Gastroesophageal sphincter (tissue), 3 donors: ENCODE measurements around the gene WNT3A.

Source experiments
- CTCF ChIP-seq, 4 experiments: fragments of 200-600 bp in 2 of 4; fragments of 450-650 bp in 2 of 4; sonication (generic) in 1 of 4; IDR thresholded peaks; one replicate each; pipeline ENCODE4 v1.5.1; 2017 to 2019; ENCODE audit warnings: antibody characterized with exemption in 4 of 4, mild to moderate bottlenecking in 2 of 4, moderate library complexity in 2 of 4
- EP300 ChIP-seq: sonication (generic); formaldehyde crosslinking; IDR thresholded peaks from one replicate; pipeline ENCODE4 v1.6.1; 2017; ENCODE audit warnings: antibody characterized with exemption, mild to moderate bottlenecking
- POLR2A ChIP-seq, 2 donors: fragments of 450-650 bp; IDR thresholded peaks; one replicate each; pipeline ENCODE4 v1.6.1; 2017; ENCODE audit warnings: antibody characterized with exemption in 2 of 2, mild to moderate bottlenecking in 2 of 2, moderate library complexity in 1 of 2
- POLR2AphosphoS5 ChIP-seq: sonication (generic); formaldehyde crosslinking; IDR thresholded peaks from one replicate; pipeline ENCODE4 v1.6.1; 2017; ENCODE audit warnings: antibody characterized with exemption

- TF ChIP-seq CTCF (IDR thresholded peaks at IDR 0.05) (no peak), POLR2AphosphoS5 (no peak), EP300 (no peak), POLR2A (IDR thresholded peaks at IDR 0.05) (no peak)
Measured at GRCh38 chr1:228095938-228096337, 89.1 kb downstream of the WNT3A start.
